GM19467 (cell line): ENCODE data around the gene DYNLT2.
"Not testable (repeated sequence)": the region's sequence is repeated elsewhere in the genome, so short reads cannot be mapped to it uniquely, and the experiment has no call there.

Experiments used
- ATAC-seq: cut with Tn5 transposase; IDR thresholded peaks from one replicate; pipeline ENCODE4 v1.9.1; 2021; ENCODE audit warnings: mild to moderate bottlenecking, moderate library complexity; ENCODE audit not compliant: unreplicated experiment

DYNLT2 gene

DNA sequence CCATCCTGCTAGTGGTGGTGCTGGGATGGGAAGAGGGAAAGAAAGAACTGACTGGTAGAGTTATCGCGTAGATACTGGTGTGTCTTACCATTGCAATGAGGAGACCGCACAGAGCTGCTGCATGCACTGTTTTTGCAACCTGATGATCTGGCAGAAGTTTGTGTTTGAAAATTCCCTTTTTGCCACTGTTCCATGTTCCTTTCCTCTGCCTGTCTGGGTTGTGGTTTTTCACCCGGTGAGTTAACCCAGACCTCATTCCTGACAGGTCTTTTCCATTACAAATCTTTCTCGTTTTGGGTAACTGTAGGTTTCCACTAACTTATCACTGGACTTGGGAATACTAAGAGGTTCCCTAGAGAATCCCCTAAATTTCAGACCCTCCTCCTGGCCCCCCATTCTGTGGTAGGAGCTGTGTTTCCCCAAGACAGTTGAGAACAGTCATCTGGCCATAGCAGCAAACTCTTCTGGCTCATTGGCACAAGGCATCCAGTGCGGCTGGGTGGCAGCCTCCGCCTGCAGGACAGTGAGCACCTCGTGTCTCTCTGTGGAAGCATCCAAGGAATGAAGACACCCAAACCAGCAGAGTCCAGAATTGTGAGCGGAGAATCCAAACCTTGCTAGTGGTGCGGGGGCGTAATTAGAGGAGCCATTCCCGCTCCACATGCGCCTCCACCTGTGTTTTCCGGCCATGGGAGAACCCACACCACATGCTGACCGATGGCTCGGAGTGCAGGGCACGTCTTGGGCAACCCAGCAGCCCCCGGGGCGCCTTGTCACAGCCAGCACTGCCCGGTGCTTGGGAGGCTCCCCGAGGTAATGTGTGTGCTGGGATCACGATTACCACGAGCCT, 32.8 kb upstream of the DYNLT2 start:
- ATAC-seq, result no peak

DNA sequence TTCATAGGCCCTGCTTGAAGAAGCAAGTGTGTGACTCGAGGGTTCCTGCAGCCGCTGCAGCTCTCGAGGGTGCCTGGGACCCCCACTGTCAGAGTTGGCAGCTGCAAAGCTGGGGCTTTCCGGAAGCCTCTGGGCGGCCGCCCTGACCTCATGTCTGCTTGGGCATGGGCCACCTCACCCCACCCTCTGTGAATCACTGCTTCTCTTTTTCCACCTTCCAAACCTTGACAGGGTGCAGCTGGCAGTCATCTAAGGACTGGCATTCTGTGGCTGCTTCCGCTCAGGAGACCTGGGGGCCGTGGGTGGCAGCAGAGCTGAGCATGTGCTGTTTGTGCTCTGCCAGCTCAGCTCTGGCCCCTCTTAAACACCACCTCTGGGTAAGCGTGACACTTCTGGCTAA, 32.0 kb upstream of the DYNLT2 start:
- no peak for ATAC-seq

DNA sequence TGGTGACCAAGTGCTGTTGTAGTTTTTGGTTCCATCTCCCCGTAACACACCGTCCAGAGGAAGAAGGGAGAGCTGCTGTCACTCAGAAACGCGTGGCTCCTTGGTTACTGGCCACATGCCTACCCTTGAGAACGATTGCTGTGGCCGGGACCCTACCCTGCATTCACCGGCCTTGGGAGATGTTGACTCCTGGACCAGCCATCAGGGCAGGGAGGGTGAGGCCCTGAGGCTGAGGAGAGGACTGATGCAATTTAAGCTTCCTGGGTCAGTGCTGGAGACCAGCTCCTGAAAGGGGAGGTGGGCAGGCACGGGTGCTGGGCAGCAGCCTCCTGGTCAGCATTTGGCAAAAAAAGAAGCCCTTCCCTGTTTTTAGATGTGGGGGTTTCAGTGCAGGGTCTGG, 31.6 kb upstream of the DYNLT2 start:
- no peak for ATAC-seq

DNA sequence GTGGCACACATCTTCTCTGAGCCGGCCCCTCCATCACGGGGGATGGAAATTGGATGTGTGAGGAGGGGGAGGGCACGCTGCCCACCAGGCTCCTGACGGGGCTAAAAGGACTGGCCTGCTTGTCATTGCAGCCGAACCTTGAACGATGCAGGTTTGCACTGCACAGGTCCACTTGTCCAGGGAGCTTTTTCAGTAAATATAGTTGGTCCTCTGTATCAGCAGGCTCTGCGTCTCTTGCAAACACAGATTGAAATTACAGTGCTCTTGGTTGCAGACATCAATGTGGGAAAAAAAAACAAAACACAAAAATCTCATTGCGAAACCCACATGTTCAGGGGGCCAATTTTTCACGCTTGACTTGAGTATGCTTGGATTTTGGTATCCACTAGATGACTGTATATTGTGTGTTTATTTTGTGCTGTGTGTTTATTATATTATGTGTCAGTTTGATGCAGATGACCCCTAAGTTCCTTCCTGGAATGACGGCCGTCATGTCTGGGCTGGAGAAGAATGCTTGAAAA, 29.3 kb upstream of the DYNLT2 start:
- ATAC-seq, result no peak

DNA sequence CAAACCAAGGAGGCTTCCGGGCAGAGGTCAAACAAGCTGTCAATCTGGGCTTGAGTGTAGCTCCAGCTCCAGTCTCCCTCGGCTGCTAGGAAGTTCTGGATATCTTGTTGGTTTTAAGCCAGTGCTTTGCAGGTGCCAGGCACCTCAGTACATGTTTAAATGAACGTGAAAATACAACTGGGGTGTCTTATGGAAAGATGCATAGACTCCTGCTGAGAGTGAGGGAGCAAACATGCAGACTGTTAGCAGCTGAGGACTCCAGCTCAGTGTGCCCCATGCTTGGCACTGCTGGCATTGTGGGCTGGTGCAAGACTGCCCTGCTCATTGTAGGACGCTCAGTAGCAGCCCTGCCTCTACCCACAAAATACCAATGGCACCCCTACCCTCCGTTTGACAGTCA, 28.5 kb upstream of the DYNLT2 start:
- no peak for ATAC-seq

DNA sequence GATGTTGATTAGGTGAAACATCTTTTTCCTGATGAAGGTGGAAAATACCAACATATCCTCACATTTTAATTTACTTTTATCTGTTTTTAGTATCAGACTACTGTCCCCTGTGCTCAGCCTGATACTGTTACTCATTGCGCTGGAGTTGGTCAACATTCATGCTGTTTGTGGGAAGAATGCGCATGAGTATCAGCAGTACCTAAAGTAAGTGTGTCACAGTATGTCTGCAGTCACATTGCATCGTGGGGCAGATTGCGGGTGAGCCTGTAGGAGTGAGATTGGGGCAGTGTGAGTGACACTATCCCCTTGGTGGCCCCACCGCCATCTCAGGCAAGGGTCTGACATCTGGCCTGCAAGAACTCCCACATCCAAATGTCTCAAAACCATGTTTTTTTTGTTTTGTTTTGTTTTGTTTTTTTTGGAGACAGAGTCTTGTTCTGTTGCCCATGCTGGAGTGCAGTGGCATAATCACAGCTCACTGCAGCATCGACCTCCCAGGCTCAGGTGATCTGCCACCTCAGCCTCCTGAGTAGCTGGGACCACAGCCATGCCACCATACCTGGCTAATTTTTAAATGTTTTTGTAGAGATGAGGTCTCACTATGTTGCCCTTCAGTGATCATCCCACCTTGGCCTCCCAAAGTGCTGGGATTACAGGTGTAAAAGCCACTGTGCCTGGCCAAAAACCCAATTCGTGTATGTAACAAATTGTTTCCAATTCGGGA, 27.9 kb upstream of the DYNLT2 start:
- no peak for ATAC-seq

DNA sequence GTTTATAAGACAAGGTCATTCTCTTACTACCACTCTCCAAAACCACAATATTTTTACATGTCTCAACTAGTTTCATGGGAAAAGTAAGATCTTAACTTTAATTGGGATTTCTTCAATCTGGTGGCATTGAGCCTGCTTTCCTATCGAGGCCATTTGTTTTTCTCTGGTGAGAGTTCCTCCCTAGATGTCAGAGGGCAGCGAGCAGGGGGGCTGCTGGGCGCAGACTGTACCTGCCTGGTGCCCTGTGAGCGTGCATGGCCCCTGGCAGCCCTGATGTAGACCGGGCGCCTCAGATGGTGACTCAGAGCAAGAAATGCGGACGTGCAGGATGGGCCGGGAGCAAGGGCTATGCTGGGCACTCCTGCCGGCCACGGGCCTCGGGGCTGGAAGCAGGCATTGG, 27.3 kb upstream of the DYNLT2 start:
- ATAC-seq, result no peak

DNA sequence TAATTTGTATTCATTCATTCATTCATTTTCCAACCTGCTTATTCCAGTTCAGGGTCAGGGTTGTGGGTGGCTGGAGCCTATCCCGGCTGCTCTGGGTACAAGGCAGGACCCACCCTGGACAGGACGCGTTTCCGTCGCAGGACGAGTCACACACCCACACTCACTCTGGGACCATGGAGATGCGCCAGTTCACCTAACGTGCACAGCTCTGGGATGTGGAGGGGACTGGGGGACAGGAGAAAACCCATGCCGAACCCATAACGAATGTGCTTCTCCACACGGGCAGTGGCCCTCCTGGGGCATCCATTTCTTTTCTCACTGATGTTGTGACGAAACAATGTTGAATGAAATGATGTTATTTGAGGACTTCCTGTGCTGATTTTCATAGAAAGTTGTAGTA, 26.5 kb upstream of the DYNLT2 start:
- no peak for ATAC-seq

DNA sequence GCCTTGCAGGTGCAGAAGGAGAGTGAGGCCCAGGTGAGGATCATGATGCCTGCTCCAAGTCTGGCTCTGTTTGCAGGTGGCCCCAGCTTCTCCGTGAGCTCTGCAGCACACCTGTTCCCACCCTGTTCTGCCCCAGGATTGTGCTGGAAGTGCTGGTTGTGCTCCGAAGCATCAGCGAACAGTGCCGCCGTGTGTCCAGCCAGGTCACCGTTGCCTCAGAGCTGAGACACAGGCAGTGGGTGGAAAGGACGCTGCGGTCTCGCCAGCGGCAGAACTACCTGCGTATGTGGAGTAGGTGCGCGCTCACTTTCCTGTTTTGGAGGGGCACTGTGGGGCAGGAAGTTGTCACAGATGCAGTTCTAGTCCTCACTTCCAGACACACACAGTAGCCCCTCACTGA, 25.0 kb upstream of the DYNLT2 start:
- ATAC-seq, result no peak

DNA sequence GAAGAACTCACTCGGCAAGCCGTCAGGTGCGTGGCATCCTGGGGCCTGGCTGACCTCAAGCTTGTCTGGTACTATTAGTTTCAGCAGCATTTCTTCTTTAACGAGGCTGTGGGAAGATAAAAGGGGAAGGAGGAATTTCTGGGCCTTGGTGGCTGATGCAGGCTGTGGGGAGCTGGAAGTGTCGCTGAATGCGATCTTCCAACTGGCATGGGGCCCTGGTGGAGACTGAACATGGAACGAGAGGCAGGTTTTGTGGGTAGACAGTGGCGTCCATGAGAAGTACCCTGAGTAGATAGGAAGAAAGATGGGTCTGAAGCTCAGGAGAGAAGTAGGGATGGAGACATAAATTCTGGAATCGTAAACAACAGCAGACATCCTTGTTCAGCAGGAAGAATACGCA, 23.9 kb upstream of the DYNLT2 start:
- no peak for ATAC-seq

DNA sequence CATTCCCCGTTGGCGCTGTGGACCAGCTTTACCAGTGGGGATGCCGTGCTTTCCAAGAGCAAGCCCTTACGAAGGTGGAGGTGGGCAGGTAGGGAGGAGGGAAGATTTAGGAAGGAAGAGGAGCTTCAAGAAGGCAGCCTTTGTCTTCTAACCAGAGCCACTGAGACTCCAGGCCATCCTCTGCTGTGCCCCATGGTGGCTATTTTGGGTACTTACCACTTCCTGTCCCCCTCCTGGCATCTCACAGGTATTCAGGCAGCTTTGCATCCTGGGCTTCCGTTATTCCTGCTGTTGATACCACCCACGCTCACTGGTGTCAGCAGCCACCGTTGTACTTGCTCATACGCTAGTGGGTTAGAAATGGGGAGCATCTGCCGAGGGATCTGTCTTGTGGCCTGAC, 23.0 kb upstream of the DYNLT2 start:
- ATAC-seq, result no peak

DNA sequence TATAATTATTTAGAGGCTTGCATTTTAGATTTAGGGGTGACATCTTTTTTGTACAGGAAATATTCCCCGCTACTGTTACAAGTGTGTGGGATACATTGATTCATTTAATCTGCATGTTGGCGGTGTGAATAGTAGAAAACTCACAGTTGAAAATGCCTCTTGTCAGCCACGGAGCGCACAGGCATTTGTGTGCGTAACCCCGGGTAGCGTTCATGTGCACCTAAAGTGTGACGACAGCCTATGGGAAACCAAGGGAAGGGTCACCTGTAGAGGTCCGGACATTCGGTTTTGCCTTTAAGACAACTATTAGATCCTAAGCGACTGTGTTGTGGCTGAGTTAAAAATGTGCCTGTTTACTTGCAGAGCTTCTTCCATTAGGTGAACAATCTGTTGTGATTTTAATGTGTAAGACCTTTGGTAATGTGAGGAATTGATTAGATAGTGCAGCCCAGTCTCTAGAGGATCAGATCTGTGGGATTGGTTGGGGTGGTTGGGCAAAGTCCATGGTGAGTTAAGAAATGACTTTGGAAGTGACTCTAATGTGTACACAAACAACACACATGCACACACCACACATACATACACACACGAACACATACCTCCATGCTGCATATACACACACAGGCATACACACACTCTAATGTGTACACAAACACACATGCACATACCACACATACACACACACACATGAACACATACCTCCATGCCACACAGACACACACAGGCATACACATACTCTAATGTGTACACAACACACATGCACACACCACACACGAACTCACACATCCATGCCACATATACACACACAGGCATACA, 15.8 kb upstream of the DYNLT2 start:
- ATAC-seq, result no peak

DNA sequence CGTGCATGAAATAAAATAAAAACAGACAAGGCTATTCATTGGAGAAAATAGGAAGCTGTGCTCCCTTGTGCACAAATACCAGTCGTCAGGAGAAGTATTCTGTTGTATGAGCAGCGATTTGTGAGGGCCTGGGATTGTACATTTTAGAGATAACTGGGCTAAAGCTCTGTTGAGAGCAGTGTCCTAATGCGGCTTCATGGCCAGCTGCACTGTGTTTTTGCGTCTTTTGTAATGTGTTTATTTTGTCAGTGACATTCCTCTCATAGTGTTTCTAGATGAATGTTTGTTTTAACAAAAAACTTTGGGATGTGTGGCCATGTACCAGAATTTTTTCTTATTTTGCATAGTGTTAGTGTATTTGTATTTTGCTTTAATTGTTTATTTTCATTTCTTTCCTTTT, 14.9 kb upstream of the DYNLT2 start:
- ATAC-seq, result no peak

DNA sequence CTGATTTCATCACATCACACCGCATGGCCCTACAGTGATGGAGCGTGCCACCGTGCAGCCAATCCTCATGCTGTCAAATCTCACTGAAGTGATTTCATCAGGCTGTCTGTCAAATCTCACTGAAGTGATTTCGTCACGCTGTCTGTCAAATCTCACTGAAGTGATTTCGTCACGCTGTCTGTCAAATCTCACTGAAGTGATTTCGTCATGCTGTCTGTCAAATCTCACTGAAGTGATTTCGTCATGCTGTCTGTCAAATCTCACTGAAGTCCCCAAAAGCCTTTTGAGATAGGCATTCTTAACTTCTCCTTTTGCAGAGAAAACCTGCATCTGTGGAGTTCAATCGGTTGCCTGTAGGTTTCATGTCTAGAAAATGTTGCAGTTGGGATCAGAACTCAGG, 14.4 kb upstream of the DYNLT2 start:
- ATAC-seq, result not testable (repeated sequence)

DNA sequence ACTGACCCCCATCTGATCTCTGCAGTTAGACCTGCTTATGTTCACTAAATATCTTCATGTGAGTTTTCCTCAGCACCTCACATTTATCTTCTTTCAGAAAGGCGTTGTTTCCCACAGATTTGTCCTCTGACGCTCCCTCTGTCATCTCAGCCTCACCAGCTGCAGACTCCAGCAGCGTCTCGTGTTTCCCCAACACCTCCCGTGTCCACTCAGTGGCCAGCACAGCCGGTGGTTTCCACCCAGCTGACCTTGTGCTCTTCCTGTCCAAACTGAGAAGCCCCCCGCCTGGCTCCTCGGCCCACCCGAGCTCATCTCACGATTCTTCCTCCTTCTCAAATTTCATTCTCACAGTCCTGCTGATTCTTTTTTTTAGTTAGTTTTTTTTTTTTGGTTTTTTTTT, 12.5 kb upstream of the DYNLT2 start:
- no peak for ATAC-seq

DNA sequence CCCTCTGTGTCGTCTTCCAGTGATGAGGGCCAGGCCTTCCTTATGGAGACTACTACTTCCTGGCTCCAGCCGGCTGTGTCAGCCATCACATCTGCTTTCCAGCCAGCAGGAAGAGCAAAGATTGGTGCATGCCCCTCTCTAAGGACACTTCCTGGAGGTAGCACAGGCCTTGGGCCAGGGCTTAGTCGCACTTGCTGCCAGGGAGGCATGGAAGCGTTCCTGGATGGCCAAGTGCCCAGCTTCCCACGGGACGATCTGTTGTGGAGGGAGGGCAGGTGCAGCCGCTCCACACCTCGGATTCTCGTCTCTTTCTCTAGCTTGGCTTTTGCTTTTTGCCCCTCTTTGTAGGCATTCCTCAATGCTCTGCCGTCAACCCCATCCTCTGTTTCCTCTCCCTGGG, 11.9 kb upstream of the DYNLT2 start:
- ATAC-seq, result no peak

DNA sequence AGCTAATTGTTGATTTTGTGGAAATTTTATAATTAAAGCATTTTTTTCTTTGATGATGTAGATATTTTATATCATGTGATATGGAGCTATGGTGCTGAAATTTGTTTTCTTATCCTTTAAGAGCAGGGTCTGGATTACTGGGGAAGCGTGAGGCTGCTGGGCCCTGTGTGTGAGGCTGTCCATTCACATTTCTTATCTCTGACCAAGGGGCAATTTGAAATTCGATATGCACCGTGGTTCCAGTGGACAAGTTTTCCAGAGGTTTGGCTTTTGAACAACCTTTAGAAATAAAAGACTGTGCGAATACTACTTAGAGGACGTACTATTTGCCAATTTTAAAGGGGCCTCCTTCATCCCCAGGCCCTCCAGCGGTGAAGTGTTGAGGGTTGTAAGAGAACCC, 3.8 kb upstream of the DYNLT2 start:
- ATAC-seq, result no peak

DNA sequence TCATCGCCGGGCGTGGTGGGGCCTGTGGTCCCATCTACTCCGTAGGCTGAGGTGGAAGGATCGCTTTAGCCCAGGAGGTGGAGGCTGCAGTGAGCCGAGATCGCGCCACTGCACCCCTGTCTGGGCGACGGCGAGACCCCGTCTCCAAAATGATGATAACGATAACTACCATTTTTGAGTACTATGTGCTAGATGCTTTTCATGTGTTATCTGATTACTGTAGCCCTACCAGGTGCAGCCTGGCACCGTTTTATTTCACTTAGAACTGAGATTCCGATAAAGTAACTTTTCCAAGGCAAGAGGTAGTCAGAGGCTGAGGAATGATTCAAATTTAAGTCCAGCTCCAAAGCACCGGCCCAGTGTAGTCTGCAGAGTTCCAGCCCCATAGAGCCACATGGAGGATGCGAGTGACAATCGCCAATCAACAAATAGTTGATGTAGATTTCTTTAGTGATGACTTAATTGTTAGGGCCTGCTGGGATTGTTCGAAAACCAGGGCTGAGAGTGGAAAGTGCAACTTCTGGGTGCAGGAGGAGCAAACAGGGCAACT, 777 bp upstream of the DYNLT2 start:
- ATAC-seq, result no peak

DNA sequence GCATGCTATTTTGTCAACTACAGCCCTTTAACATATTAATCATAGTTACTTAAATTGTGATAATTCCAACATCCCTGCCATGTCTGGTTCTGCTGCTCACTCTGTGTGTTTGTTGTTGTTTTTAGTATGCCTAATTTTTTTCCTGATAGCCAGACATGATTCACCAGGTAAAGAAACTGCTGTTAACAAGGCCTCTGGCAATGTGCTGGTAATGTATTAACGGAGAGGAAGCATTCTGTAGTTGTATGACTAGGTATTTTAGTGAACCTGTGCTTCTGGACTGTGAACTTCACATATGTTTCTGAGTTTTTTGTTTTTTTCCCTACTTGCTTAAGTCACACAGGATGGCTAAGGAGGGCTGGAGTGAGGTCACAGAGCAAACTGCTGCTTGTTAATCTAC, 4.8 kb downstream of the DYNLT2 start:
- ATAC-seq, result no peak

DNA sequence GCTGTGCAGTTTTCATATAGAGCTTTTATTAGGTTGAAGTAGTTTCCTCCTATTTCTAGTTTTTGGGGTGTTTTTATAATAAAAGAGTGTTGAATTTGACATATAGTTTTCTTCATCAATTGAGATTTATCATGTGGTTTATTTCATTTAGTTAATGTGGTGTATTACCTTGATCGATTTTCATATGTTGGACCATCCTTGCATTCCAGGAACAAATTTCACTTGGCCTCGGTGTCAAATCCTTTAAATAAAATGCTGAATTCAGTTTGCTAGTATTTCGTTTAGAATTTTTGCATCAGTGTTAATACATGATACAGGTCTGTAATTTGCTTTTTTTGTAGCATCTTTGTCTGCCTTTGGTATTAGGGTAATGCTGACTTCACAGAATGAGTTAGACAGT, 6.0 kb downstream of the DYNLT2 start:
- ATAC-seq, result no peak

DNA sequence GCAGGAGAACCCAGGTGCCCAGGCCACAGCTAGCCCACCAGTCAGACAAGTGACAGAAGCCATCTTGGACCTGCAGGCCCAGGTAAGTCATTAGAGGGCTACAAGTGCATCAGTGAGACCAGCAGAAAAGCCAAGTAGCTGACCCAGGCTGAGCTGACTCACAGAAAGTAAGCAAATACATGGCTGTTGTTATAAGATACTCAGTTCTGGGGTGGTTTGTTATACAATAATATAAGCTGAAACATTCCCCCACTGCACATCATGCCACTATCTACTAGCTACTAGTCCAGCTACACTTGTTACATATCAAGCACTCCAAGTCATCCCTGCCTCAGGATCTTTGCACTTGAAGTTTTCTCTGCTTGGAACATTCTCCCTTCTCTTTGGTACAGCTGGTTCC, 10.0 kb downstream of the DYNLT2 start:
- ATAC-seq, result no peak
